WTC11 (cell line): ENCODE data around the gene TMEM151A. TPM values are rescaled to one million over a fixed set of nuclear protein-coding genes. Genes with fewer than 3 reads are reported as not detected.
A peak's percentile ranks its signal among the peaks of the same experiment; 100 is the strongest.

Source experiments
- ATAC-seq: fragments of 200-7000 bp; cut with Tn5 transposase; 2 replicates; pipeline ENCODE4 v1.10.0; 2021; ENCODE audit warnings: mild to moderate bottlenecking, moderate library complexity
- CTCF ChIA-PET: fragments of 300-600 bp; sonication (Branson Sonifier 250); formaldehyde crosslinking; loops from one replicate; lab custom pipeline; 2021; ENCODE audit warnings: antibody characterized with exemption; lab: Charles Lee
- POLR2A ChIA-PET: fragments of 350-600 bp; sonication (Branson Sonifier 250); formaldehyde crosslinking; loops from one replicate; lab custom pipeline; 2021; ENCODE audit warnings: antibody characterized with exemption; lab: Charles Lee
- DNase-seq: peaks from one replicate; pipeline ENCODE4 v3.0.0; 2021; ENCODE audit warnings: low spot score
- H3K27ac Mint-ChIP-seq: 2 replicates; pipeline ENCODE4 v1.8.0; 2021; ENCODE audit warnings: mixed read lengths
- H3K27me3 Mint-ChIP-seq: 2 replicates; pipeline ENCODE4 v1.8.0; 2021; ENCODE audit warnings: low read depth, mild to moderate bottlenecking, moderate library complexity, mixed read lengths
- H3K36me3 Mint-ChIP-seq: 2 replicates; pipeline ENCODE4 v1.8.0; 2021; ENCODE audit warnings: mixed read lengths
- H3K4me1 Mint-ChIP-seq: 2 replicates; pipeline ENCODE4 v1.8.0; 2022; ENCODE audit warnings: mixed read lengths
- H3K4me3 Mint-ChIP-seq: 2 replicates; pipeline ENCODE4 v1.8.0; 2021; ENCODE audit warnings: mild to moderate bottlenecking, moderate library complexity, mixed read lengths
- H3K9me3 Mint-ChIP-seq: 2 replicates; pipeline ENCODE4 v1.8.0; 2021; ENCODE audit warnings: mixed read lengths
- ATF1 ChIP-seq: sonication (generic); formaldehyde crosslinking; IDR thresholded peaks from 2 replicates; pipeline ENCODE4 v1.8.1; 2023; ENCODE audit warnings: mild to moderate bottlenecking, moderate library complexity, missing genetic modification reagents
- CREB1 ChIP-seq: sonication (generic); formaldehyde crosslinking; IDR thresholded peaks from 2 replicates; pipeline ENCODE4 v1.8.0; 2023; ENCODE audit warnings: mild to moderate bottlenecking, missing genetic modification reagents
- ELF4 ChIP-seq: sonication (generic); formaldehyde crosslinking; IDR thresholded peaks from 2 replicates; pipeline ENCODE4 v1.8.1; 2022; ENCODE audit warnings: low read depth, mild to moderate bottlenecking, moderate library complexity, missing genetic modification reagents
- EMX1 ChIP-seq: fragments of 250-450 bp; sonication (Bioruptor Pico); IDR thresholded peaks from 2 replicates; pipeline ENCODE4 v1.8.0; 2021; ENCODE audit warnings: mild to moderate bottlenecking
- ETV6 ChIP-seq: sonication (generic); formaldehyde crosslinking; IDR thresholded peaks from 2 replicates; pipeline ENCODE4 v1.8.1; 2022; ENCODE audit warnings: mild to moderate bottlenecking, missing genetic modification reagents
- JUN ChIP-seq: sonication (generic); formaldehyde crosslinking; IDR thresholded peaks from 2 replicates; pipeline ENCODE4 v1.8.0; 2023; ENCODE audit warnings: mild to moderate bottlenecking, missing genetic modification reagents
- NFE2L1 ChIP-seq: sonication (generic); formaldehyde crosslinking; IDR thresholded peaks from 2 replicates; pipeline ENCODE4 v1.8.1; 2023; ENCODE audit warnings: missing genetic modification reagents
- NFYB ChIP-seq: sonication (generic); formaldehyde crosslinking; conservative IDR thresholded peaks from 2 replicates; pipeline ENCODE4 v1.8.0; 2022; ENCODE audit warnings: low read depth, missing genetic modification reagents
- OVOL2 ChIP-seq: fragments of 250-450 bp; sonication (Bioruptor Pico); IDR thresholded peaks from 2 replicates; pipeline ENCODE4 v1.9.0; 2021; ENCODE audit warnings: mild to moderate bottlenecking, borderline replicate concordance
- SMAD3 ChIP-seq: sonication (generic); formaldehyde crosslinking; IDR thresholded peaks from 2 replicates; pipeline ENCODE4 v1.8.0; 2022; ENCODE audit warnings: missing genetic modification reagents, mild to moderate bottlenecking, borderline replicate concordance
- SOX15 ChIP-seq: fragments of 250-450 bp; sonication (Bioruptor Pico); IDR thresholded peaks from 2 replicates; pipeline ENCODE4 v1.9.0; 2021; ENCODE audit warnings: mild to moderate bottlenecking
- ZNF263 ChIP-seq: sonication (generic); formaldehyde crosslinking; IDR thresholded peaks from 2 replicates; pipeline ENCODE4 v1.8.1; 2022; ENCODE audit warnings: low read depth, mild to moderate bottlenecking, moderate library complexity, missing genetic modification reagents
- ZNF416 ChIP-seq: fragments of 250-450 bp; sonication (Bioruptor Pico); IDR thresholded peaks from 2 replicates; pipeline ENCODE4 v1.9.0; 2021; ENCODE audit warnings: mild to moderate bottlenecking, inconsistent platforms
- total RNA-seq: library from RNA; stranded (reverse); gene quantifications from 3 replicates; pipeline ENCODE4 v1.2.3, GENCODE V29; 2021
- TF ChIP-seq, protein P1 (sequence below): sonication (generic); formaldehyde crosslinking; IDR thresholded peaks from 2 replicates; pipeline ENCODE4 v1.8.0; 2022; ENCODE audit warnings: mild to moderate bottlenecking, missing genetic modification reagents
- TF ChIP-seq, protein P2 (sequence below): sonication (generic); formaldehyde crosslinking; IDR thresholded peaks from 2 replicates; pipeline ENCODE4 v1.8.0; 2022; ENCODE audit warnings: missing genetic modification reagents
- TF ChIP-seq, protein P3 (sequence below): fragments of 250-450 bp; sonication (Bioruptor Pico); IDR thresholded peaks from 2 replicates; pipeline ENCODE4 v1.9.0; 2021; ENCODE audit warnings: mild to moderate bottlenecking, borderline replicate concordance
- TF ChIP-seq, protein P4 (sequence below): fragments of 250-450 bp; sonication (Bioruptor Pico); IDR thresholded peaks from 2 replicates; pipeline ENCODE4 v2.1.2; 2022; ENCODE audit warnings: mild to moderate bottlenecking, moderate library complexity
- TF ChIP-seq, protein P5 (sequence below): sonication (generic); formaldehyde crosslinking; IDR thresholded peaks from 2 replicates; pipeline ENCODE4 v1.8.0; 2022; ENCODE audit warnings: mild to moderate bottlenecking, missing genetic modification reagents
- TF ChIP-seq, protein P6 (sequence below): fragments of 250-450 bp; sonication (Bioruptor Pico); IDR thresholded peaks from 2 replicates; pipeline ENCODE4 v1.8.0; 2021; ENCODE audit warnings: mild to moderate bottlenecking
- TF ChIP-seq, protein P7 (sequence below): sonication (generic); formaldehyde crosslinking; IDR thresholded peaks from 2 replicates; pipeline ENCODE4 v1.8.1; 2022; ENCODE audit warnings: missing genetic modification reagents, borderline replicate concordance
- TF ChIP-seq, protein P8 (sequence below): sonication (generic); formaldehyde crosslinking; IDR thresholded peaks from 2 replicates; pipeline ENCODE4 v1.8.0; 2023; ENCODE audit warnings: missing genetic modification reagents

TMEM151A gene
- total RNA-seq, 1 experiment from 2014 or later: 2.2 TPM

DNA sequence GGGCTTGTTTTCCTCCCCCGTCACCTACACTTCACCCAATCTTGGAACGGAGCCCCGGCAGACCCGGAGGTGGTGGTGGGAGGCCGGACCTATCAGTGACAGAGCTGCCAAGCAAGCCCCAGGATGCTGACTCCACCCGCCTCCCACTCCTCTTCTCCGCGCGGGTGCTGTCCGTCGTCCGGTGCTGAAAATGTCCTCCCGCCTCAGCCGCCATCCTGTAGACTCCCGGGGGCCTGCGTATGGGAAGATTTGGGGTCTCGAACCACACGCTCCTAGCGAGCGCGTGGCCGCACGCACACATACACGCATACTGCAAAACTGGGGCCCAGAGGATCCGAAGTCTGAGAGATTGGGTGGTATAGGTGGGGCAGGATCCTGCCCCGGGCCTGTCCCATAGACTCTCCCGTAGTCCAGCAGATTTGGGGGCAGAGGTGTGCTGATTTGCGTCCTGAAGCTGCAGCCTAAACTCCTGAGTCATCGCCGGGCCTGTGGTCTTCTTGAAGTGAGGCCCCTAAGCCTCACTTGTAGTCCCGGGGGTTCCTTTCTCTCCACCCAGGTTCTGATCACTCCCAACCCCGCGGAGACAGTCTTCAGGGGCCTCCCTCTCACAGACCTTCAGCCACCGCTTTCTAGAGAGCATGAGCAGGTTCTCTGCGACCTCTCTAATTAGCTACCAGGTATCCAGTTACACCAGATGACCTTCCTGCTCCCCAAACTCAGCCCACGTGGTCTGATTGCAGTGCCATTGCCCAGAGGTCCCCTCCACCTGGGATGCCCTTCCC, 2.0 kb upstream of the TMEM151A start:
- Mint-ChIP-seq H3K4me3 (peak overlapping the region; percentile 96), H3K36me3 (no peaks in the 10 kb centered on the region), H3K27ac (peak overlapping the region; percentile 96), H3K4me1 (peaks cover 20% of the 10 kb centered on the region), H3K27me3 (peaks cover 37% of the 10 kb centered on the region), H3K9me3 (no peaks in the 10 kb centered on the region)
- POLR2A ChIA-PET: interaction anchor here (0.5 to 1.8 kb wide), 11 partner anchors 8 to 177 kb away, joined by 3 to 19 read pairs (median 5); partner anchors contain the start of genes B4GAT1, CD248, PELI3 and RIN1
- CTCF ChIA-PET: interaction anchor here (0.6 to 2.5 kb wide), 25 partner anchors 8 to 402 kb away, joined by 3 to 65 read pairs (median 5); partner anchors contain the start of genes CD248, DPP3, FIBP and RAB1B
- DNase-seq (peak; percentile 90), ATAC-seq (peak; percentile 67)
- peak; percentile 61; the same call in 1 of the 2 replicates for TF ChIP-seq ZNF263 (CRISPR knock-in tag)
- TF ChIP-seq, protein P1, sequence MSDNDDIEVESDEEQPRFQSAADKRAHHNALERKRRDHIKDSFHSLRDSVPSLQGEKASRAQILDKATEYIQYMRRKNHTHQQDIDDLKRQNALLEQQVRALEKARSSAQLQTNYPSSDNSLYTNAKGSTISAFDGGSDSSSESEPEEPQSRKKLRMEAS (CRISPR knock-in tag): no peak
- TF ChIP-seq, protein P2, sequence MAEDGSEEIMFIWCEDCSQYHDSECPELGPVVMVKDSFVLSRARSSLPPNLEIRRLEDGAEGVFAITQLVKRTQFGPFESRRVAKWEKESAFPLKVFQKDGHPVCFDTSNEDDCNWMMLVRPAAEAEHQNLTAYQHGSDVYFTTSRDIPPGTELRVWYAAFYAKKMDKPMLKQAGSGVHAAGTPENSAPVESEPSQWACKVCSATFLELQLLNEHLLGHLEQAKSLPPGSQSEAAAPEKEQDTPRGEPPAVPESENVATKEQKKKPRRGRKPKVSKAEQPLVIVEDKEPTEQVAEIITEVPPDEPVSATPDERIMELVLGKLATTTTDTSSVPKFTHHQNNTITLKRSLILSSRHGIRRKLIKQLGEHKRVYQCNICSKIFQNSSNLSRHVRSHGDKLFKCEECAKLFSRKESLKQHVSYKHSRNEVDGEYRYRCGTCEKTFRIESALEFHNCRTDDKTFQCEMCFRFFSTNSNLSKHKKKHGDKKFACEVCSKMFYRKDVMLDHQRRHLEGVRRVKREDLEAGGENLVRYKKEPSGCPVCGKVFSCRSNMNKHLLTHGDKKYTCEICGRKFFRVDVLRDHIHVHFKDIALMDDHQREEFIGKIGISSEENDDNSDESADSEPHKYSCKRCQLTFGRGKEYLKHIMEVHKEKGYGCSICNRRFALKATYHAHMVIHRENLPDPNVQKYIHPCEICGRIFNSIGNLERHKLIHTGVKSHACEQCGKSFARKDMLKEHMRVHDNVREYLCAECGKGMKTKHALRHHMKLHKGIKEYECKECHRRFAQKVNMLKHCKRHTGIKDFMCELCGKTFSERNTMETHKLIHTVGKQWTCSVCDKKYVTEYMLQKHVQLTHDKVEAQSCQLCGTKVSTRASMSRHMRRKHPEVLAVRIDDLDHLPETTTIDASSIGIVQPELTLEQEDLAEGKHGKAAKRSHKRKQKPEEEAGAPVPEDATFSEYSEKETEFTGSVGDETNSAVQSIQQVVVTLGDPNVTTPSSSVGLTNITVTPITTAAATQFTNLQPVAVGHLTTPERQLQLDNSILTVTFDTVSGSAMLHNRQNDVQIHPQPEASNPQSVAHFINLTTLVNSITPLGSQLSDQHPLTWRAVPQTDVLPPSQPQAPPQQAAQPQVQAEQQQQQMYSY (CRISPR knock-in tag): peak; percentile 19; the same call in 1 of the 2 replicates
- 0 out of 2 replicates have a peak, but pooled peaks have one; percentile 78 for TF ChIP-seq ATF1 (CRISPR knock-in tag)
- no peak for TF ChIP-seq EMX1 (CRISPR knock-in tag)
- TF ChIP-seq, protein P3, sequence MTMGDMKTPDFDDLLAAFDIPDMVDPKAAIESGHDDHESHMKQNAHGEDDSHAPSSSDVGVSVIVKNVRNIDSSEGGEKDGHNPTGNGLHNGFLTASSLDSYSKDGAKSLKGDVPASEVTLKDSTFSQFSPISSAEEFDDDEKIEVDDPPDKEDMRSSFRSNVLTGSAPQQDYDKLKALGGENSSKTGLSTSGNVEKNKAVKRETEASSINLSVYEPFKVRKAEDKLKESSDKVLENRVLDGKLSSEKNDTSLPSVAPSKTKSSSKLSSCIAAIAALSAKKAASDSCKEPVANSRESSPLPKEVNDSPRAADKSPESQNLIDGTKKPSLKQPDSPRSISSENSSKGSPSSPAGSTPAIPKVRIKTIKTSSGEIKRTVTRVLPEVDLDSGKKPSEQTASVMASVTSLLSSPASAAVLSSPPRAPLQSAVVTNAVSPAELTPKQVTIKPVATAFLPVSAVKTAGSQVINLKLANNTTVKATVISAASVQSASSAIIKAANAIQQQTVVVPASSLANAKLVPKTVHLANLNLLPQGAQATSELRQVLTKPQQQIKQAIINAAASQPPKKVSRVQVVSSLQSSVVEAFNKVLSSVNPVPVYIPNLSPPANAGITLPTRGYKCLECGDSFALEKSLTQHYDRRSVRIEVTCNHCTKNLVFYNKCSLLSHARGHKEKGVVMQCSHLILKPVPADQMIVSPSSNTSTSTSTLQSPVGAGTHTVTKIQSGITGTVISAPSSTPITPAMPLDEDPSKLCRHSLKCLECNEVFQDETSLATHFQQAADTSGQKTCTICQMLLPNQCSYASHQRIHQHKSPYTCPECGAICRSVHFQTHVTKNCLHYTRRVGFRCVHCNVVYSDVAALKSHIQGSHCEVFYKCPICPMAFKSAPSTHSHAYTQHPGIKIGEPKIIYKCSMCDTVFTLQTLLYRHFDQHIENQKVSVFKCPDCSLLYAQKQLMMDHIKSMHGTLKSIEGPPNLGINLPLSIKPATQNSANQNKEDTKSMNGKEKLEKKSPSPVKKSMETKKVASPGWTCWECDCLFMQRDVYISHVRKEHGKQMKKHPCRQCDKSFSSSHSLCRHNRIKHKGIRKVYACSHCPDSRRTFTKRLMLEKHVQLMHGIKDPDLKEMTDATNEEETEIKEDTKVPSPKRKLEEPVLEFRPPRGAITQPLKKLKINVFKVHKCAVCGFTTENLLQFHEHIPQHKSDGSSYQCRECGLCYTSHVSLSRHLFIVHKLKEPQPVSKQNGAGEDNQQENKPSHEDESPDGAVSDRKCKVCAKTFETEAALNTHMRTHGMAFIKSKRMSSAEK: no peak
- no peak for TF ChIP-seq SMAD3 (CRISPR knock-in tag)
- no peak for TF ChIP-seq ZNF416 (CRISPR knock-in tag)
- no peak for TF ChIP-seq OVOL2 (CRISPR knock-in tag)
- TF ChIP-seq ETV6 (CRISPR knock-in tag): peak; percentile 78
- TF ChIP-seq, protein P4, sequence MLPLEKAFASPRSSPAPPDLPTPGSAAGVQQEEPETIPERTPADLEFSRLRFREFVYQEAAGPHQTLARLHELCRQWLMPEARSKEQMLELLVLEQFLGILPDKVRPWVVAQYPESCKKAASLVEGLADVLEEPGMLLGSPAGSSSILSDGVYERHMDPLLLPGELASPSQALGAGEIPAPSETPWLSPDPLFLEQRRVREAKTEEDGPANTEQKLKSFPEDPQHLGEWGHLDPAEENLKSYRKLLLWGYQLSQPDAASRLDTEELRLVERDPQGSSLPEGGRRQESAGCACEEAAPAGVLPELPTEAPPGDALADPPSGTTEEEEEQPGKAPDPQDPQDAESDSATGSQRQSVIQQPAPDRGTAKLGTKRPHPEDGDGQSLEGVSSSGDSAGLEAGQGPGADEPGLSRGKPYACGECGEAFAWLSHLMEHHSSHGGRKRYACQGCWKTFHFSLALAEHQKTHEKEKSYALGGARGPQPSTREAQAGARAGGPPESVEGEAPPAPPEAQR: no peak
- TF ChIP-seq, protein P5, sequence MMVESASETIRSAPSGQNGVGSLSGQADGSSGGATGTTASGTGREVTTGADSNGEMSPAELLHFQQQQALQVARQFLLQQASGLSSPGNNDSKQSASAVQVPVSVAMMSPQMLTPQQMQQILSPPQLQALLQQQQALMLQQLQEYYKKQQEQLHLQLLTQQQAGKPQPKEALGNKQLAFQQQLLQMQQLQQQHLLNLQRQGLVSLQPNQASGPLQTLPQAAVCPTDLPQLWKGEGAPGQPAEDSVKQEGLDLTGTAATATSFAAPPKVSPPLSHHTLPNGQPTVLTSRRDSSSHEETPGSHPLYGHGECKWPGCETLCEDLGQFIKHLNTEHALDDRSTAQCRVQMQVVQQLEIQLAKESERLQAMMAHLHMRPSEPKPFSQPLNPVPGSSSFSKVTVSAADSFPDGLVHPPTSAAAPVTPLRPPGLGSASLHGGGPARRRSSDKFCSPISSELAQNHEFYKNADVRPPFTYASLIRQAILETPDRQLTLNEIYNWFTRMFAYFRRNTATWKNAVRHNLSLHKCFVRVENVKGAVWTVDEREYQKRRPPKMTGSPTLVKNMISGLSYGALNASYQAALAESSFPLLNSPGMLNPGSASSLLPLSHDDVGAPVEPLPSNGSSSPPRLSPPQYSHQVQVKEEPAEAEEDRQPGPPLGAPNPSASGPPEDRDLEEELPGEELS: peak; percentile 83
- TF ChIP-seq, protein P6, sequence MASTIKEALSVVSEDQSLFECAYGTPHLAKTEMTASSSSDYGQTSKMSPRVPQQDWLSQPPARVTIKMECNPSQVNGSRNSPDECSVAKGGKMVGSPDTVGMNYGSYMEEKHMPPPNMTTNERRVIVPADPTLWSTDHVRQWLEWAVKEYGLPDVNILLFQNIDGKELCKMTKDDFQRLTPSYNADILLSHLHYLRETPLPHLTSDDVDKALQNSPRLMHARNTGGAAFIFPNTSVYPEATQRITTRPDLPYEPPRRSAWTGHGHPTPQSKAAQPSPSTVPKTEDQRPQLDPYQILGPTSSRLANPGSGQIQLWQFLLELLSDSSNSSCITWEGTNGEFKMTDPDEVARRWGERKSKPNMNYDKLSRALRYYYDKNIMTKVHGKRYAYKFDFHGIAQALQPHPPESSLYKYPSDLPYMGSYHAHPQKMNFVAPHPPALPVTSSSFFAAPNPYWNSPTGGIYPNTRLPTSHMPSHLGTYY (CRISPR knock-in tag): no peak
- TF ChIP-seq, protein P7, sequence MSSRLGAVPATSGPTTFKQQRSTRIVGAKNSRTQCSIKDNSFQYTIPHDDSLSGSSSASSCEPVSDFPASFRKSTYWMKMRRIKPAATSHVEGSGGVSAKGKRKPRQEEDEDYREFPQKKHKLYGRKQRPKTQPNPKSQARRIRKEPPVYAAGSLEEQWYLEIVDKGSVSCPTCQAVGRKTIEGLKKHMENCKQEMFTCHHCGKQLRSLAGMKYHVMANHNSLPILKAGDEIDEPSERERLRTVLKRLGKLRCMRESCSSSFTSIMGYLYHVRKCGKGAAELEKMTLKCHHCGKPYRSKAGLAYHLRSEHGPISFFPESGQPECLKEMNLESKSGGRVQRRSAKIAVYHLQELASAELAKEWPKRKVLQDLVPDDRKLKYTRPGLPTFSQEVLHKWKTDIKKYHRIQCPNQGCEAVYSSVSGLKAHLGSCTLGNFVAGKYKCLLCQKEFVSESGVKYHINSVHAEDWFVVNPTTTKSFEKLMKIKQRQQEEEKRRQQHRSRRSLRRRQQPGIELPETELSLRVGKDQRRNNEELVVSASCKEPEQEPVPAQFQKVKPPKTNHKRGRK: no peak; the same call in 1 of the 2 replicates
- TF ChIP-seq, protein P8, sequence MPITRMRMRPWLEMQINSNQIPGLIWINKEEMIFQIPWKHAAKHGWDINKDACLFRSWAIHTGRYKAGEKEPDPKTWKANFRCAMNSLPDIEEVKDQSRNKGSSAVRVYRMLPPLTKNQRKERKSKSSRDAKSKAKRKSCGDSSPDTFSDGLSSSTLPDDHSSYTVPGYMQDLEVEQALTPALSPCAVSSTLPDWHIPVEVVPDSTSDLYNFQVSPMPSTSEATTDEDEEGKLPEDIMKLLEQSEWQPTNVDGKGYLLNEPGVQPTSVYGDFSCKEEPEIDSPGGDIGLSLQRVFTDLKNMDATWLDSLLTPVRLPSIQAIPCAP (CRISPR knock-in tag): no peak
- no peak for TF ChIP-seq SOX15 (CRISPR knock-in tag)
- no peak for TF ChIP-seq NFYB (CRISPR knock-in tag)
- TF ChIP-seq NFE2L1 (CRISPR knock-in tag): peak; percentile 89; the same call in 1 of the 2 replicates
- peak; percentile 36; the same call in 1 of the 2 replicates for TF ChIP-seq JUN (CRISPR knock-in tag)
- peak; percentile 89 for TF ChIP-seq ELF4 (CRISPR knock-in tag)
- TF ChIP-seq CREB1 (CRISPR knock-in tag): no peak
